ENCODE results near the gene GPR107. TPM values are rescaled to one million over a fixed set of nuclear protein-coding genes. Genes with fewer than 3 reads are reported as not detected.

GPR107 gene
- total RNA-seq, 1 donor from 2014 or later: 25.5 TPM

- DNase-seq (ENCODE audit: extremely low spot score in 2 of 2): no peak
These were observed 37.2 kb downstream of the GPR107 start for GRCh38 chr9:130090915-130091314.

GRCh38 chr9:130092910-130093309 lies 39.2 kb downstream of the GPR107 start:
- intact Hi-C loops (cut with DNase I): no loop called here
- no peak for TF ChIP-seq POLR2A (IDR thresholded peaks at IDR 0.05)
- no peak for TF ChIP-seq CTCF (IDR thresholded peaks at IDR 0.05)
- TF ChIP-seq POLR2AphosphoS5 (IDR thresholded peaks at IDR 0.05; ENCODE audit: insufficient read depth in 1 of 2, low read depth in 1 of 2): no peak
- Histone ChIP-seq H3K36me3 (peaks cover 0 to 57% of the 10 kb centered on the region in 2 donors), H3K27me3 (no peaks in the 10 kb centered on the region), H3K4me1 (no peaks in the 10 kb centered on the region), H3K4me3 (no peak overlapping the region), H3K27ac (no peak overlapping the region), H3K9me3 (no peaks in the 10 kb centered on the region)
- DNase-seq (ENCODE audit: extremely low spot score in 2 of 2): no peak

More at GRCh38 chr9:130090915-130091314, 37.2 kb downstream of the GPR107 start:
- H3K36me3 ChIP-seq: peaks cover 0 to 63% of the 10 kb centered on the region in 2 donors
- no peaks in the 10 kb centered on the region for H3K27me3 ChIP-seq
- H3K9me3 ChIP-seq: no peaks in the 10 kb centered on the region
- H3K4me1 ChIP-seq: no peaks in the 10 kb centered on the region
- intact Hi-C loops (cut with DNase I): no loop called here
- H3K27ac ChIP-seq: no peak overlapping the region
- no peak for TF ChIP-seq CTCF (IDR thresholded peaks at IDR 0.05)
- no peak for TF ChIP-seq POLR2A (IDR thresholded peaks at IDR 0.05)
- TF ChIP-seq POLR2AphosphoS5 (IDR thresholded peaks at IDR 0.05; ENCODE audit: insufficient read depth in 1 of 2, low read depth in 1 of 2): no peak
- no peak overlapping the region for H3K4me3 ChIP-seq

- no peaks in the 10 kb centered on the region for H3K4me1 ChIP-seq
- H3K9me3 ChIP-seq: no peaks in the 10 kb centered on the region
- TF ChIP-seq CTCF (IDR thresholded peaks at IDR 0.05) (no peak), POLR2A (IDR thresholded peaks at IDR 0.05) (no peak), POLR2AphosphoS5 (IDR thresholded peaks at IDR 0.05; ENCODE audit: insufficient read depth in 1 of 2, low read depth in 1 of 2) (no peak)
- H3K27ac ChIP-seq: no peak overlapping the region
- no peak overlapping the region for H3K4me3 ChIP-seq
- no peaks in the 10 kb centered on the region for H3K27me3 ChIP-seq
- intact Hi-C loops (cut with DNase I): no loop called here
- DNase-seq (ENCODE audit: extremely low spot score in 2 of 2): no peak
- peaks cover 0 to 64% of the 10 kb centered on the region in 2 donors for H3K36me3 ChIP-seq
These were observed 42.2 kb downstream of the GPR107 start for GRCh38 chr9:130095872-130096271.

GRCh38 chr9:130100681-130101080 lies 47.0 kb downstream of the GPR107 start:
- no peaks in the 10 kb centered on the region for H3K27me3 ChIP-seq
- no peaks in the 10 kb centered on the region for H3K4me1 ChIP-seq
- TF ChIP-seq POLR2A (IDR thresholded peaks at IDR 0.05): no peak
- no peak for TF ChIP-seq POLR2AphosphoS5 (IDR thresholded peaks at IDR 0.05; ENCODE audit: insufficient read depth in 1 of 2, low read depth in 1 of 2)
- no peak for TF ChIP-seq CTCF (IDR thresholded peaks at IDR 0.05)
- no peak overlapping the region for H3K27ac ChIP-seq
- intact Hi-C loops (cut with DNase I): loop anchor here (10.0 kb wide), 1 partner anchor 216 kb away; no protein-coding TSS in a partner anchor
- DNase-seq (ENCODE audit: extremely low spot score in 2 of 2): no peak
- H3K4me3 ChIP-seq: no peak overlapping the region
- peaks cover 0 to 64% of the 10 kb centered on the region in 2 donors for H3K36me3 ChIP-seq
- H3K9me3 ChIP-seq: no peaks in the 10 kb centered on the region

- Histone ChIP-seq H3K27me3 (no peaks in the 10 kb centered on the region), H3K9me3 (no peaks in the 10 kb centered on the region), H3K4me3 (no peak overlapping the region), H3K36me3 (peaks cover 0 to 61% of the 10 kb centered on the region in 2 donors), H3K4me1 (no peaks in the 10 kb centered on the region), H3K27ac (no peak overlapping the region)
- TF ChIP-seq POLR2A (IDR thresholded peaks at IDR 0.05) (no peak), POLR2AphosphoS5 (IDR thresholded peaks at IDR 0.05; ENCODE audit: insufficient read depth in 1 of 2, low read depth in 1 of 2) (no peak), CTCF (IDR thresholded peaks at IDR 0.05) (no peak)
- intact Hi-C loops (cut with DNase I): loop anchor here (10.0 kb wide), 1 partner anchor 217 kb away; no protein-coding TSS in a partner anchor
- DNase-seq (ENCODE audit: extremely low spot score in 2 of 2): no peak
These were observed 48.2 kb downstream of the GPR107 start for GRCh38 chr9:130101915-130102314.
